GM10266 (cell line): ENCODE measurements around the gene NUAK2.
"Not testable (repeated sequence)": the region's sequence is repeated elsewhere in the genome, so short reads cannot be mapped to it uniquely, and the experiment has no call there.

Experiments used
- DNase-seq: peaks from one replicate; pipeline ENCODE4 v3.0.0; 2012; ENCODE audit errors: extremely low spot score
- CTCF ChIP-seq: IDR thresholded peaks from 2 replicates; pipeline ENCODE4 v1.5.1; 2012; ENCODE audit warnings: mild to moderate bottlenecking, low read depth; ENCODE audit not compliant: control insufficient read depth, insufficient read depth; ENCODE audit errors: missing control alignments

NUAK2 gene

GRCh38 chr1:205321162-205321958 lies at the start of gene NUAK2:
TSS of gene NUAK2 (minus strand) at chr1:205321745. CDS start at chr1:205321628, 117 bp downstream.
- peak; percentile 78 for DNase-seq
- no peak for TF ChIP-seq CTCF

- no peak for DNase-seq
- TF ChIP-seq CTCF, result no peak
These were observed 49.2 kb upstream of the NUAK2 start for GRCh38 chr1:205370780-205371179.

- no peak for TF ChIP-seq CTCF
- no peak for DNase-seq
These were observed 48.2 kb upstream of the NUAK2 start for GRCh38 chr1:205369701-205370123.

- DNase-seq, result no peak
- TF ChIP-seq CTCF, result no peak
These were observed 46.9 kb upstream of the NUAK2 start for GRCh38 chr1:205368478-205368877.

DNA sequence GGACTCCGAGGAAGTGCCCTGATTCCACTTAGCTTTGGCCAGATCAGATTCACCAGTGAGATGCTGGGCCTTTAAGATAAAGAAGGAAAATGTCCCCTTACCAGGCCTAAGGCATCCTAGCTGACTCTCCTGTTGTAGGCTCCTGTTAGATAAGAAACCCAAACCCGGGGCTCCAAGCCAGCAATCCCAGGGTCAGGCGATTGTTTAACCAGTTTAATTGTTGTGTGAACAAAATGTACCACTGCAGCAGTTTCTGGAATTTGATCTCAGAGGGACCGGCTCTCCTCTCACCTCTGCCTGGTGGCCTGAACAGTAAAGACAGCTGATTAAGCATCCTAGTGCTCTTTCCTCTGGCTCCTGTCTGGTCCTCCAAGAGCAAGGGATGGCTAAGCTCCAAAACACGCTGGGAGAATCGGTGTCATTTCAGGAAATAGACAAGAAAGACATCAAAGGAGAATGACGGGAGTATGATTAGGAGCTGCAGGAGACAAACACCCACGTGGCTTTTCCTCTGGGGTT lies 44.5 kb upstream of the NUAK2 start:
- TF ChIP-seq CTCF, result no peak
- DNase-seq, result no peak

GRCh38 chr1:205365086-205365485 lies 43.5 kb upstream of the NUAK2 start:
- not testable (repeated sequence) for DNase-seq

GRCh38 chr1:205360891-205361290 lies 39.3 kb upstream of the NUAK2 start:
- TF ChIP-seq CTCF, result no peak
- no peak for DNase-seq
